Glomerular visceral epithelial cell (primary cell): ENCODE results near the gene NR2F6.
A peak's percentile ranks its signal among the peaks of the same experiment; 100 is the strongest.

ENCODE experiments used
- DNase-seq: peaks from one replicate; pipeline ENCODE4 v3.0.0-alpha.2; 2016; ENCODE audit errors: extremely low spot score

The NR2F6 gene

DNA sequence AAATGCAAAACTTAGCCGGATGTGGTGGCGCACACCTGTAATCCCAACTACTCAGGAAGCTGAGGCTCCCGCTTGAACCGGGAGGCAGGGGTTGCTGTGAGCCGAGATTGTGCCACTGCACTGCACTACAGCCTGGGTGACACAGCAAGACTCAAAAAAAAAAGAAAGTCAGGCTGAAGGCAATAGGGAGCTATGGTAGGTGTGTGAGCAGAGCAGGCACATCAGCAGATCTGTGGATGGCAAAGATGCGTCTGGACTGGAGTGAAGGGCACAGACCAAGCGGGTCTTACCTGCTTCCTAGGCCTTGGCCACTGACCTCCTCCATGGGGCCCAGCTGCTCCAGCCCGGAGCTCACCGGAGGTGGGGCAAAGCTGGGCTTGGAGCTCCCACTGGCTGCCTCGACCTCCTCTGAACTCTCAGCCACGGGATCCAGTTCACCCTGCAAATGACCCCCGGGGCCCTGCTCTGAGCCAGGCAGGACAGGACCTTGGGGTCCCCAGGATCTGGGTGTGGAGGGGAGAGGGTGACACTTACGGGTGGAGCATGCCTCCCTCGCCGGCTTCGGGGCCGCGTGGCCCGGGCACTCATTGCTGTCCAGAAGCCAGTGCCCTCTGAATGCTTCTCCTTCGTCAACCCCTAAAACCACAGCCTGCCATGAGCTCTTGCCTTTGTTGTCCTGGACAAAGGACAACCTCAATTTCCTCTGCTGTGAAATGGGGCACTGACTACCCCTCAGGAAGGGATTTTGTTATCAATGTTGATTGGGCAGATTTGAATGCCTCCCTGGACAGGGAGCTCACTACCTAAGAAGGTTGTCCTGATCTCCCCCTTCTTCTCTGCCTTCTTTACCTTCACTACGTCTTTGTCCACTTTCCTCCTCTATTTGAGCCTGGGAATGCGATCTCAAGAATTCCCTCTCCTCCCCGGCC, 18.3 kb upstream of the NR2F6 start:
- DNase-seq = no peak

DNA sequence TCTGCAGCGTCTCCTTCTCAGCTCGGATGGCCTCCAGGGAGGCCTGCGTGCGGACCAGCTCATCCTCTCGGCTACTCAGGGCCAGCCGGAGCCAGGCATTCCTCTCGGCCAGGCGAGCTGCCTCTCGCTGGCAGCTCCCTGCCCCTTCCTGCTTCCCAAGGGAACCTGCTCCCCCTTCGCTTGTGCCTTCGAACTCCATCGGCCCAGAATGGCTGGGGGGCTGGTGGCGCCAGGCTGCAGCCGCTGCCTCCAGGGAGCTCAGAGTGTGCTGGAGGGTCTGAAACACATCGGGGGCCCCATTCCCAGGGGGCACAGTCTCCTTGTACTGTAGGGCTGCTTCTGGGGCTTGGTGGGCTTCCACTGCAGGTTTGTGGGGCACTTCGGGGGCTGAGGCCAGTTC, 16.8 kb upstream of the NR2F6 start:
- no peak for DNase-seq

DNA sequence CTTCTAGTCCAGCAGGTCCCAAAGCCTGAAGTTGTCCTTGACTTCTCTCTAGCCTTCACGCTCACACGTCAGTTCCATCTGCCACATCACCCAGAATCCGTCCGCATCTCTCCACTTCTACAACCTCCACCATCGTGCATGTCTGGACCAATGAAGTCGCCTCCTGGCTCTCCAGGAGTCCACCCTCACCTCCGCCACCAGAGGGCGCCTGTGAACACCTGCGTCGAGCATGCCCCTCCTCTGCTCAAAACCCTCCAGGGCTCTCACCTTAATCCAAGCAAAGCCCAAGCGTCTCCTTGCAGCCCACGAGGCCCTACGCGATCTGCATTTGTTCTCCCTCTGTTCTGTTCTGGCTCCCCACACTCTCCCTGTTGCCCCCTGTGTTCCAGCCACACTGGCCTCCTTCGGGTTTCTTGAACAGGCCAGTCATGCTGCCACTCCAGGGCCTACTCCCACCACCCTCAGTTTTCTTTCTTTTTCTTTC, 15.2 kb upstream of the NR2F6 start:
- DNase-seq = peak; percentile 82

DNA sequence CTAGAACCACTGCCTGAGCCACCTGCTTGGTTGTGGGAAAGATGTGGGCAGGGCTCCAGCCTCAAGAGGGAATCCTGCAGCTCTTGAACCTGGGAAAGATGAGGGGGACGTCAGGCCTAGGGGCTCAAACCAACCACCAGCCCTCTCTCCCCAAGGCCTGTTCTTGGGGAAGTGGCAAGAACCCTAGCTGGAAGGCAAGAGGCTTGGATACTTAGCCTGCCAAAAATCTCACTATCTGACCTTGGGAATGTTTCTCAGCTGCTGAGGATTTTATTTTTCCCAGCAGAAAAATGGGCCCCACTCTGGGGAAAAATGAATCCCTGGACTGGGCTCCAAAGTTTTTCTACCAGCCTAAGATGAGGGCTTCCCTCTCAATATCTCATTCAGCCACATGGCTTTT, 14.2 kb upstream of the NR2F6 start:
- no peak for DNase-seq

DNA sequence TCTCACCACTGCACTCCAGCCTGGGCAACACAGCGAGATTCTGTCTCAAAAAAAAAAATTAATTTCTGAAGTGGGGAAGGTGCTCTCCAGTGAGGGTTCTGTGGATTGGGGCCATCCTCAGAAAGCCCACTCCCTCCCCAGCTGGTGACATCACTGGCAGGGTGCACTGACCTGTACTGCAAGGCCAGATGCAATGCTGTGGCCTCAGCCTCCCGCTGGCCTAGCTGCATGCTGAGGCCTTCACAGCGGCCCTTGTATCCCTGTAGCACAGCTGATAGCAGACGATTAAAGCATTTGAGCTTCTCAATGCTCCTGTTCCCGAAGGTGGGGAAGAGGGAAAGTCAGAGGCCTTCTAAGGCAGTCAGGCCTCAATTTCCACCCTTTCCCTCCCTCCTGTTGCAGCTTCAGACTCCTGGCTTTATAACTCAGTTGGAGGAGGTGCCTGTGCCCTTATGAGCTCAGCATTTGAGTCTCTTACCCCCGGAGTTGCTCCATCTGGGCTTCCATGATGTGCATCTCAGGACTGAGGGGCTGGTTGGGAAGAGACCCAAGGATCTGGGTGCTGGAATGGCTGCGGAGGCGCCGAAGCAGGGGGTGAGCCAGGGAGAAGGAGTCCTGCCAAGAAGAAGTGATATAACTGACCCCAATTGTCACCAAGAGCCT, 13.5 kb upstream of the NR2F6 start:
- no peak for DNase-seq

DNA sequence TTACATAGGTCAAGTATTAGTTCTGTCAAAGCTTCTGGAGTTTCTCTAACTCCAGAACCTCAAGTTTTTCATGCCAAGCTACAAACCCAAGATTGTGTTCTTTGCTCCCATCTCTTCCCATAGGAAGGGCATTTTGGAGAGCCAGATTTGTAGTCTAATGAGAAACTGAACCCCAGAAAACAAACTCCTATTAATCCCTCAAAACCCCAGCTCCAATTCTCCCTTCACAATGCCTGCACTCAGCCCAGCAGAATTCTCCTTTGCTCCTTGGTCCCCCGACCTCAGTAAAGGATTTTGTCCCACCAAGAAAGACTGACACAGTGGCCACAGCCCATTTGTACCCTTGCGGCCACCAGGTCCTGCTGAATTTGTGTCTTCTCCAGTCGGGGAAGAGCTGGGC, 10.4 kb upstream of the NR2F6 start:
- DNase-seq = no peak

GRCh38 chr19:17255150-17255621, 9.5 kb upstream of the NR2F6 start:
- no peak for DNase-seq

- no peak for DNase-seq
These were observed 8.9 kb upstream of the NR2F6 start for GRCh38 chr19:17254636-17255035.

DNA sequence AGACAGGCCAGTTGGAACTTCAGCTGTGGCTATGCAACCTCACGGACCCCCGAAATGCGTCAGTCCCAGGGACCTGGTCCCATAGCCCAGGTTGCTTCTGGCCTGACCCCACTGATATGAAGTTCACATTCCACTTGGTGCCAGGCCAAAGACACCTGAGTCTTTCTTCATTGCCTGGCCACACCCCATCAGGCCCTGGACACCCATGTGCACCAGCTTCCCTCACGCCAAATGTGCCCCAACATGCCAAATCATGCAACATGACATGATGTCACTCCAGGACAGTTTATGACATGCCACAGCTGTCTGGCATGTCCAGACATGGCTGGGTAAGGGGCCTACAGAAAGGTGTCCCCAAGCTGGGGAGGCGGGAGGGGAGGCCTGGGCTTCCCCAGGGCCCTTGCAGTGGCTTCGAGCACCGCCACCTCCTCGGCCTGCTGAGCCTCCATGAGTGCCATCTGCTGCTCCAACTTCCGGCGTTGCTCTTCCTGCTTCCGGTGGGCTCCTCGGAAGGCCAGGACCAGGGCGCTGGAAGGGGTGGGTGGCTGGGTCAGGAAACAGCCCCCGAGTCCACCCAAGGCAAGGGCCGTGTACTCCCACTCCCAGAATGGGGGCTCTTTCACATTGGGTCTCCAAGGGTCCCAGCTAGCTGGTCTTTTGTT, 4.3 kb upstream of the NR2F6 start:
- no peak for DNase-seq

DNA sequence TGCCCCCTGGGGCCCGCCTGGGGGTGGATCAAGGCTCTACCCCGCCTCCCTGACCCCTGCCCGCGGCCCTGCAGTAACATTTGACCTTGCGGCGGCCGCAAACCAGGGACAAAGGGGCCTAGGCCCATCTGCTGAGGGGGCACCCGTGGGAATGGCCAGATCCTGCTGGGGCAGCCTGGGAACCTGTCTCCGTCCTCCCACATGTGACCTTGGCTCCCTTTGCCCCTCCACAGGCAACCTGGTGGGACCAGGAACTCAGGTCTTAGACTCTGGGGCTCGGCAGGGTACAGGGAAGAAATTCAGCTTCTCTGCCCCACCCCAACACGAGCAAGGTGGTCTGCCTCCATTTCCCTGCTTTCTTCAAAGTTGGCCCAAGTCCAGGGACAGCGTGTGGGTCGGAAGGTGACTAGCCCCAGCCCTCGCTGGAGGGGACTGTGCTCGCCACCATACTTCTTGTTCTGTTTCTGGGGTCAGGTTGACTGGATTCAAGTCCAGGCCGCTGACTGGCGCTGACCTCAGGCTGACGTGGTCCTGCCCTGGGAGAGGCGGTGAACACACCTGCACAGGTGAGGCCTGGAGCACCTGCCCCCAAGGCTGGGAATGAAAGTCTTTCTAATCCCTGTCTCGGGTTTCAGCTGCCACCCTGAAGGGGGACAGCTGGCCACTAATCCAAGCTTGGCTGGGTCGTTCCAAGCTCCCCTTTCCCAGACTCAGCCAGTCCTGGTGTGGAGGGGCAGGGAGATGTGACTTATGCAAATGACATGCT, 2.5 kb upstream of the NR2F6 start:
- no peak for DNase-seq

- no peak for DNase-seq
These were observed 1.1 kb upstream of the NR2F6 start for GRCh38 chr19:17246681-17247425.

DNA sequence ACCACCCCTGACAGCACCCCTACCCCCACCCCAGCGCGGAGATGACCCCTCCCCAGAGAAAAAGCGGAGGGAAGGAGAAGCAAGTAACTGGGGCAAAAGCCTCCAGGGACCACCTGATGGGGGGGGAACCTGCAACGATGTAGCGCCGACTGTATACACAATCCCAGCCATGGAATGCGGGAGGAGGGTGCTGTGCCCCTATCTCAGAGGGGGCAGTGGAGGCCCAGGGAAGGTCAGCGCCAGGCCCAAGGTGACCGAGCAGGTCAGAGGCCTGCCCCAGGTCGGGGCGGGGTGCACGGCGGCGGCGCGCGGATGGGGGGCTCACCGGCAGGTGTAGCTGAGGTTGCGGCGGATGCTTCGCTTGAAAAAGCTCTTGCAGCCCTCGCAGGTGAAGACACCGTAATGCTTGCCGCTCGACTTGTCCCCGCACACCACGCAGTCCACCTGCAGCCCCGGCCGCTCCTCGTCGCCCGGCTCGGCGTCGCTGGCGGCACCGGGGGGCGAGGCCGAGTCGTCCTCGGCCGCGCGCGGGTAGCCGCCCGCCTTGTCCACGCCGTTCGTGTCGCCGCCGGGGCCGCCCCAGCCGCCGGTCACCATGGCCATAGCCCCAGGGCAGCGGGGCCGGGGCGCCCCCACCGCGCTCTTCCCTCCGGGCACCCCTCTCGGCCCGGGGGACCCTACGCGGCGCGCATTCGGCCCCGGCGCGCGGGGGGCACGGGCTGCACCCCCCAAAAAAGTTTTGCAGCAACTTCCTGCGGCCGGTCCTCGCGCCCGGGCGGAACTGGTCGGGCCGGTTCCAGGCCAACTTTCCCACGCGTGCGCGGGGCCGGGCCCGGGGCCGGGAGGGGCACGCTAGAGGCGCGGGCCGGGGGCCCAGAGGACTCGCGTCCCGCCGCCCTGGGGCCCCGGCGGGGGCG, 843 bp downstream of the NR2F6 start:
- no peak for DNase-seq

DNA sequence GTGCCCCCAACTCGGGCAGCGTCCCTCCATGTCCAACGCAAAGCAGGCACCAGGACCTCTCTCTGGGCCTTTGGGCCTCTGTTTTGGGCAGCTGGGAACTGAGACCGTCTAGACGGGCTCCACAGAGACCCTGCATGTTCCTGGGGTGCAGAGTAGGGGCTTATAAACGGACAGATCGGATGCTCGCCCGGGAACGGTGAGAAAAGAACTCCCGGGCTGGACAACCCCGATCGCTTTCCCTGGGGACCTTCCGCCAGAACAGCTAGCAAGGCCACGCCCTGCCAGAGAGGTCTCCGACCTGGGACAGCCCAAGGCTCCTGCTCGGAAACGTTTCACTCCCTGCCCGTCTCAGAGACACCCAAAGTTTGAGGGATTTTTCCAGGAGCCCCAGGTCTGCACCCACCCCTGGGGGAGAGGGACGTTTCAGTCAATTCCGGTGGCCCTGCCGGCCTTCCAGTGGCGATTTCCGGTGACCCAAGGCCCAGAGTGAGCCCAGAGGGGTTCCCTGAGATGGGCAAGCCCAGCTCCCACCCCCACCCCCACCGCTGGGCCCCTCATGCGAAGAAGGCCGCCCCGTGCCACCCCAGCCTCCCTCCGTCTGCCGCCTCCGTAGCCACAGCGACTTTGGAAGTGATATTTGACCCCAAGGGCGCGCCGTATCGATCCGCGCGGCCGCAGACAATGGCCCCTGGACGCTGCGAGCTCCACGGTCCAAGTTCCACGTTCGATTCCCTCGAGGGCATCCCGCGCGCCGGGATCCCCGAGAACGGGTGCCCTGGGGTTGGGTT, 1.7 kb downstream of the NR2F6 start:
- DNase-seq = peak; percentile 61

DNA sequence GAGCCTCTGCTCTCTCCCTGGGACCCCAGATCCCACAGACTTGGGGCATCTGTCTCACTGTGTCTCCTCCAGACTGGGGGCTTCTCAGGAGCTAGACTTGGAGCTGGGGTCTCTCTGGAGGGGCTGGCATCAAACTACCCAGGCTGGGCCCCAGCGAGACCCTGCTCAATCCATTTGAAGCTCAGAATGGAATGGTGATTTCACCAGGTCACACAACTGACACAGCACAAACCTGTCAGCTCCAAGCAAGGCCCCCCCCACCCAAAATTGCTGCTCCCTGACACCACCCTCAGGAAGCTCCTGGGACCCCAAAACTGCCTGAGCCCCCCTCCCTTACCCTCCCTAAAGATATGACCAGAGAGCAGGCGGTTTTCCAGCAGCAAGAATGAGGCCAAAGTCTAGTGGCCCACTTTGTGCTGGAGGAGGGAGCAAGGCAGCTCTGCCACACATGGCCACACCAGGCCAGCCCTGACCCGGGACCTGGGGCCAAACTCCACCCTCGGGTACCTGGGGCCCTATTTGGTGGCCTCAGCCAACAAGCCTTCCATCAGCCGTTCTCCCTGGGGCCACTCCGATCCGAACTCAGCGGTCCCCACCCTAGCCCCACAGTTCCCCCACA, 2.4 kb downstream of the NR2F6 start:
- DNase-seq = no peak

DNA sequence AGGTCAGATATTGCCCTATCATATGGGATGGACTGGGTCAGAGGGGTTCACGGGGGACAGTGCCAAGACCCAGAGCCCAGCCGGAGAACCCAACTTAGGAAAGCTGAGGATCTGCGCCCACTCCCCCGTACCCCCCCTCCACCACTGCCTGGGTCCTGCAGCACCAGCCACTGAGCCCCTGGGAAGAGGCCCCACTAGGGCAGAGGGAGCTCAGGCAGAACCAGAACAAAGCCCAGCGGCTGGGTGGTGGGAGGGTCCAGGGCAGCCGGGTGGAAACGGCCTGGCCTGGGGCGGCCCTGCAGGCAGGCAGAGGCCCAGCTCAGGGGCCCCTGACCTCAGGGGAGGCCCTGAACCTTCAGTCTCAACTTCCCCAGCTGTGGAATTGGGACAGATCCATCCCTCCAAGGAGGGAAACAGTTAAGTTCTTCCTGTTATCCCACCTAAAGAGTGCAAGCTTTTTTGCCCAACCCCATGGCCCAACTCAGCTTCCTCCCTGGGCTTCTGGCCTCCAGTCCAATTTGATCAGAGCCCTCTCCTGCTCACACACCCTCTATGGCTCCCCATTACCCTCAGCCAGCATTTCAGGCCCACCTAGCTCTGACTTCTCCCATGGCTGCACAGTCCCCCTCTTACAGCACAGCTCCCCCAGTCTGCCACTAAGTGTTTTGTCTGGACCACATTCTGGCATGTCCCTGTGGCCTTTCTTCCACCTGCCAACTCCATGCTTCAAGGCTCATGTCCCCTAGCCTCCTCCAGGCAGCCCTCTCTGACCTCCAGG, 3.1 kb downstream of the NR2F6 start:
- DNase-seq = no peak

DNA sequence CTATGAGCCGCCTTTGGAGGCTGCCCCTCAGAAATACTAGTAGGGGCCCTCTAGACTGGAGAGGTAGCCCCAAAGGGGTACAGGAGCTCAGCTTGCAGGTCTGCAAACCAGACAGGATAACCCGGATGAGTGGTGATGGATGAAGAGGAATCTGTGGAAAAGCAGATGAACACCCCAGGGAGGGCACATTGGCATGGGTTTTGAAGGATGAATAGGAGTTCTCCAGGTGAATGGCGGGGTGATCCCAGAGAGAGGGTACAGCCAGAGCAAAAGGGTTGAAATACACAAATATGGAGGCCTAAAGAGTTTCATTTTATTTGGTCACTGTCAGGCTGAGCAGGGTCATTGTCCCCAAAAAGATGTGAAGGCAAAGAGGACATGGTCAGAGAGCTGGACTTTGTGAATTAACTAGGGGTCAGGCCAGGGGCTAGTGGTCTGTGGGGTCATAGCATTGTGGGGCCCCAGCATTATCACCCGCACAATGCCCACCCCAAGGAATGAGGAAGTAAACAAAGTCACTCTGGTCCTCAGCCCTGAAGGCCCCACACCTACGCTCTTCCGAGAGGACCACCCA, 4.8 kb downstream of the NR2F6 start:
- DNase-seq = no peak

DNA sequence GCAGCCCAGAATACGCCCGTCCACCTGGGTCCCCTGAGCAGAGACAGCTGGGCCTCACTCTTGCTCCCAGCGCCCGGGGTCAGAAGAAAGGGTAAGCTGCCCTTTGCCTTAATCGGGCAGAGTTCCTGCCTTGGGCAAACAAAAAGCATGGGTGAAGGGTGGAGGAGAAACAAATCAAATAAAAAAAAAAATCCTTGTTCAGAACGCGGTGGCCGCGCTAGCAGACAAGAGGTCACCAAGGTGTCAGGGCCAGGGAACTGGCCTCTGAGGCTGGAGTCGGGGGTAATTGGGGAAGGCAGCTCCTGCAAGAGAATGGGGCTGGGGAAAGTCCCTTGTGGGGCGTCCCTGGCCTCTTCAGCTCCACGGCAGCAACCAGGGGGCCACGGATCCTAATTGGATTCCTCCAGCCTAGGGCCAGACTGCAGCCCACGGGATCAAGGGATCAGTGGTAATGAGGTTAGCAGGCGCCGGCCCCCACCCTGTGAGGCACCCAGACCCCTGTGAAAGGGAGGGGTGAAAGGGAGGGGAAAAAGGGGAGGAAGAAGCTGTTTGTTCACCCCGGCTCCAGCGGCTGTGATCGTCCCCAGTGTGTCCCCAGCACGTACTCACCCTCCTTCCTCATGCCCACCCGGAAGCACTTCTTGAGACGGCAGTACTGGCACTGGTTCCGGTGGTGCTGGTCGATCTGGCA, 5.5 kb downstream of the NR2F6 start:
- DNase-seq = no peak
